ENCODE data around the gene GAS5. TPM values are rescaled to one million over a fixed set of nuclear protein-coding genes. Genes with fewer than 3 reads are reported as not detected.

GAS5 gene
- total and polyA plus RNA-seq, 9 of the 15 experiments (the other 6 are each of a cell fraction or from before 2014, with no cell fraction given), result 565 to 1,860 (median 1,006) TPM

DNA sequence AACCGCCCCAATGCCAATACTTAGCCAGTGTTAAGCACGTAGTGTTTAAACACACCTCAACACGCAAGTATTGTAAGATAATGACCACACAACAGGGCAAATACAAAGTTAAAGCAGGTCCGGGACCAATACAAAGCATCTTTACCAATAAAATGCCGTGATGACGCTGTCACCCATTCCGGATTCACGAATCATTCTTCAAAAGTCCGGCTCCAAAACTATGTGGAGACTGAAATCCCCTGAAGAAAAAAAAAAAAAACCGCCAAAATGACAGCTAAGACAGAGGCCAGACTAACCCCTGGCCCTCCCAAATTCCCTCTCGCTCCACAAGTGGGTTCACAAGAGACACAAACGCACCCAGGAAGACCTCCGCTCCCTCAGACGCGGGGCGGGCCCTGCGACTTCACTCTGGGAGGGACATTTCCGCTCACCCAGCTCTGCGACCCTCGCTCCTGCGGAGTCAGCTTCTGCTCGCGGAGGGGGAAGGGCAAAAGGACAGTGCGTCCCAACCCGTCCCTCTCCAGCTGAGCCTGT, 43.9 kb downstream of the GAS5 start (continued):
- TF ChIP-seq HEY1 (CRISPR knock-in tag; IDR thresholded peaks at IDR 0.05; ENCODE audit: borderline replicate concordance) (no peak), ZSCAN32 (CRISPR knock-in tag; IDR thresholded peaks at IDR 0.05) (no peak), SMARCE1 (IDR thresholded peaks at IDR 0.05) (peak; percentile 44; the same call in 1 of the 2 replicates), RCOR1 (IDR thresholded peaks at IDR 0.05; ENCODE audit: borderline replicate concordance in 1 of 2, low read depth in 2 of 2, low read length in 2 of 2) (no peak), SRSF3 (IDR thresholded peaks at IDR 0.05; ENCODE audit: insufficient read depth, low read length) (no peak), PHF20 (IDR thresholded peaks at IDR 0.05; ENCODE audit: partially characterized antibody) (peak; percentile 31), RBM25 (IDR thresholded peaks at IDR 0.05; ENCODE audit: low read depth, low read length, severe bottlenecking) (no peak), CBFA2T3 (IDR thresholded peaks at IDR 0.05) (no peak), CREBBP (IDR thresholded peaks at IDR 0.05; ENCODE audit: low read depth, low read length) (no peak), SETDB1 (IDR thresholded peaks at IDR 0.05; ENCODE audit: low read length) (no peak), ZNF232 (CRISPR knock-in tag; IDR thresholded peaks at IDR 0.05) (no peak), ZNF436 (CRISPR knock-in tag; IDR thresholded peaks at IDR 0.05) (0 out of 2 replicates have a peak, but pooled peaks have one; percentile 0), FOSL1 (tag; conservative IDR thresholded peaks at IDR 0.05) (no peak), PPARD (CRISPR knock-in tag; IDR thresholded peaks at IDR 0.05) (no peak), MAZ (CRISPR knock-in tag; conservative IDR thresholded peaks at IDR 0.05 in 1 of 2, IDR thresholded peaks at IDR 0.05 in 1 of 2) (peak in 1 of 2 experiments; percentile 63; a peak in 3 of 4 replicates), BCOR (IDR thresholded peaks at IDR 0.05) (peak; percentile 50; the same call in 1 of the 2 replicates)
- TF ChIP-seq, protein P1, sequence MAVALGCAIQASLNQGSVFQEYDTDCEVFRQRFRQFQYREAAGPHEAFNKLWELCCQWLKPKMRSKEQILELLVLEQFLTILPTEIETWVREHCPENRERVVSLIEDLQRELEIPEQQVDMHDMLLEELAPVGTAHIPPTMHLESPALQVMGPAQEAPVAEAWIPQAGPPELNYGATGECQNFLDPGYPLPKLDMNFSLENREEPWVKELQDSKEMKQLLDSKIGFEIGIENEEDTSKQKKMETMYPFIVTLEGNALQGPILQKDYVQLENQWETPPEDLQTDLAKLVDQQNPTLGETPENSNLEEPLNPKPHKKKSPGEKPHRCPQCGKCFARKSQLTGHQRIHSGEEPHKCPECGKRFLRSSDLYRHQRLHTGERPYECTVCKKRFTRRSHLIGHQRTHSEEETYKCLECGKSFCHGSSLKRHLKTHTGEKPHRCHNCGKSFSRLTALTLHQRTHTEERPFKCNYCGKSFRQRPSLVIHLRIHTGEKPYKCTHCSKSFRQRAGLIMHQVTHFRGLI (CRISPR knock-in tag; IDR thresholded peaks at IDR 0.05), result no peak
- TF ChIP-seq, protein P2, sequence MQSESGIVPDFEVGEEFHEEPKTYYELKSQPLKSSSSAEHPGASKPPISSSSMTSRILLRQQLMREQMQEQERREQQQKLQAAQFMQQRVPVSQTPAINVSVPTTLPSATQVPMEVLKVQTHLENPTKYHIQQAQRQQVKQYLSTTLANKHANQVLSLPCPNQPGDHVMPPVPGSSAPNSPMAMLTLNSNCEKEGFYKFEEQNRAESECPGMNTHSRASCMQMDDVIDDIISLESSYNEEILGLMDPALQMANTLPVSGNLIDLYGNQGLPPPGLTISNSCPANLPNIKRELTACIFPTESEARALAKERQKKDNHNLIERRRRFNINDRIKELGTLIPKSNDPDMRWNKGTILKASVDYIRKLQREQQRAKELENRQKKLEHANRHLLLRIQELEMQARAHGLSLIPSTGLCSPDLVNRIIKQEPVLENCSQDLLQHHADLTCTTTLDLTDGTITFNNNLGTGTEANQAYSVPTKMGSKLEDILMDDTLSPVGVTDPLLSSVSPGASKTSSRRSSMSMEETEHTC (IDR thresholded peaks at IDR 0.05), result no peak
- TF ChIP-seq, protein P3, sequence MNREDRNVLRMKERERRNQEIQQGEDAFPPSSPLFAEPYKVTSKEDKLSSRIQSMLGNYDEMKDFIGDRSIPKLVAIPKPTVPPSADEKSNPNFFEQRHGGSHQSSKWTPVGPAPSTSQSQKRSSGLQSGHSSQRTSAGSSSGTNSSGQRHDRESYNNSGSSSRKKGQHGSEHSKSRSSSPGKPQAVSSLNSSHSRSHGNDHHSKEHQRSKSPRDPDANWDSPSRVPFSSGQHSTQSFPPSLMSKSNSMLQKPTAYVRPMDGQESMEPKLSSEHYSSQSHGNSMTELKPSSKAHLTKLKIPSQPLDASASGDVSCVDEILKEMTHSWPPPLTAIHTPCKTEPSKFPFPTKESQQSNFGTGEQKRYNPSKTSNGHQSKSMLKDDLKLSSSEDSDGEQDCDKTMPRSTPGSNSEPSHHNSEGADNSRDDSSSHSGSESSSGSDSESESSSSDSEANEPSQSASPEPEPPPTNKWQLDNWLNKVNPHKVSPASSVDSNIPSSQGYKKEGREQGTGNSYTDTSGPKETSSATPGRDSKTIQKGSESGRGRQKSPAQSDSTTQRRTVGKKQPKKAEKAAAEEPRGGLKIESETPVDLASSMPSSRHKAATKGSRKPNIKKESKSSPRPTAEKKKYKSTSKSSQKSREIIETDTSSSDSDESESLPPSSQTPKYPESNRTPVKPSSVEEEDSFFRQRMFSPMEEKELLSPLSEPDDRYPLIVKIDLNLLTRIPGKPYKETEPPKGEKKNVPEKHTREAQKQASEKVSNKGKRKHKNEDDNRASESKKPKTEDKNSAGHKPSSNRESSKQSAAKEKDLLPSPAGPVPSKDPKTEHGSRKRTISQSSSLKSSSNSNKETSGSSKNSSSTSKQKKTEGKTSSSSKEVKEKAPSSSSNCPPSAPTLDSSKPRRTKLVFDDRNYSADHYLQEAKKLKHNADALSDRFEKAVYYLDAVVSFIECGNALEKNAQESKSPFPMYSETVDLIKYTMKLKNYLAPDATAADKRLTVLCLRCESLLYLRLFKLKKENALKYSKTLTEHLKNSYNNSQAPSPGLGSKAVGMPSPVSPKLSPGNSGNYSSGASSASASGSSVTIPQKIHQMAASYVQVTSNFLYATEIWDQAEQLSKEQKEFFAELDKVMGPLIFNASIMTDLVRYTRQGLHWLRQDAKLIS (CRISPR knock-in tag; IDR thresholded peaks at IDR 0.05), result no peak
- TF ChIP-seq, protein P4, sequence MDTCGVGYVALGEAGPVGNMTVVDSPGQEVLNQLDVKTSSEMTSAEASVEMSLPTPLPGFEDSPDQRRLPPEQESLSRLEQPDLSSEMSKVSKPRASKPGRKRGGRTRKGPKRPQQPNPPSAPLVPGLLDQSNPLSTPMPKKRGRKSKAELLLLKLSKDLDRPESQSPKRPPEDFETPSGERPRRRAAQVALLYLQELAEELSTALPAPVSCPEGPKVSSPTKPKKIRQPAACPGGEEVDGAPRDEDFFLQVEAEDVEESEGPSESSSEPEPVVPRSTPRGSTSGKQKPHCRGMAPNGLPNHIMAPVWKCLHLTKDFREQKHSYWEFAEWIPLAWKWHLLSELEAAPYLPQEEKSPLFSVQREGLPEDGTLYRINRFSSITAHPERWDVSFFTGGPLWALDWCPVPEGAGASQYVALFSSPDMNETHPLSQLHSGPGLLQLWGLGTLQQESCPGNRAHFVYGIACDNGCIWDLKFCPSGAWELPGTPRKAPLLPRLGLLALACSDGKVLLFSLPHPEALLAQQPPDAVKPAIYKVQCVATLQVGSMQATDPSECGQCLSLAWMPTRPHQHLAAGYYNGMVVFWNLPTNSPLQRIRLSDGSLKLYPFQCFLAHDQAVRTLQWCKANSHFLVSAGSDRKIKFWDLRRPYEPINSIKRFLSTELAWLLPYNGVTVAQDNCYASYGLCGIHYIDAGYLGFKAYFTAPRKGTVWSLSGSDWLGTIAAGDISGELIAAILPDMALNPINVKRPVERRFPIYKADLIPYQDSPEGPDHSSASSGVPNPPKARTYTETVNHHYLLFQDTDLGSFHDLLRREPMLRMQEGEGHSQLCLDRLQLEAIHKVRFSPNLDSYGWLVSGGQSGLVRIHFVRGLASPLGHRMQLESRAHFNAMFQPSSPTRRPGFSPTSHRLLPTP (IDR thresholded peaks at IDR 0.05; ENCODE audit: borderline replicate concordance, extremely low read depth, insufficient read length), result no peak
